Measurements from ENCODE around the gene EFNA5. TPM values are rescaled to one million over a fixed set of nuclear protein-coding genes. Genes with fewer than 3 reads are reported as not detected.
A peak's percentile ranks its signal among the peaks of the same experiment; 100 is the strongest.

Gene EFNA5
- polyA plus RNA-seq, 2 donors: 3.4 to 4.9 TPM

GRCh38 chr5:107557051-107557658, 113.6 kb downstream of the EFNA5 start:
- Histone ChIP-seq H3K4me1 (ENCODE audit: control insufficient read depth in 2 of 2, insufficient read depth in 2 of 2, low read length in 1 of 2) (no peaks in the 10 kb centered on the region), H3K4me3 (ENCODE audit: low read depth in 1 of 2, low read length in 2 of 2) (no peak overlapping the region), H3K27me3 (ENCODE audit: control insufficient read depth in 1 of 2, insufficient read depth in 2 of 2, low read length in 2 of 2) (no peaks in the 10 kb centered on the region), H3K27ac (ENCODE audit: low read depth in 2 of 2, low read length in 1 of 2) (no peak overlapping the region), H3K9me3 (ENCODE audit: control insufficient read depth in 2 of 2, insufficient read depth in 1 of 2, low read depth in 1 of 2, low read length in 1 of 2) (no peaks in the 10 kb centered on the region), H3K36me3 (ENCODE audit: control insufficient read depth in 2 of 2, insufficient read depth in 2 of 2, low read length in 1 of 2) (no peaks in the 10 kb centered on the region)
- WGBS, 2 donors: 41 to 44% methylated on average over 11 of the region's 11 CpGs

- H3K36me3 ChIP-seq (ENCODE audit: control insufficient read depth in 2 of 2, insufficient read depth in 2 of 2, low read length in 1 of 2): no peaks in the 10 kb centered on the region
- no peaks in the 10 kb centered on the region for H3K4me1 ChIP-seq (ENCODE audit: control insufficient read depth in 2 of 2, insufficient read depth in 2 of 2, low read length in 1 of 2)
- H3K27me3 ChIP-seq (ENCODE audit: control insufficient read depth in 1 of 2, insufficient read depth in 2 of 2, low read length in 2 of 2): no peaks in the 10 kb centered on the region
- no peaks in the 10 kb centered on the region for H3K9me3 ChIP-seq (ENCODE audit: control insufficient read depth in 2 of 2, insufficient read depth in 1 of 2, low read depth in 1 of 2, low read length in 1 of 2)
- 97% methylated on average over 7 of the region's 7 CpGs for whole genome bisulfite sequencing, 2 donors
- no peak overlapping the region for H3K4me3 ChIP-seq (ENCODE audit: low read depth in 1 of 2, low read length in 2 of 2)
- H3K27ac ChIP-seq (ENCODE audit: low read depth in 2 of 2, low read length in 1 of 2): no peak overlapping the region
These were observed 114.2 kb downstream of the EFNA5 start for GRCh38 chr5:107556575-107556974.

- 88 to 91% methylated on average over 4 of the region's 4 CpGs for WGBS, 2 donors
- no peaks in the 10 kb centered on the region for H3K36me3 ChIP-seq (ENCODE audit: control insufficient read depth in 2 of 2, insufficient read depth in 2 of 2, low read length in 1 of 2)
- no peak overlapping the region for H3K27ac ChIP-seq (ENCODE audit: low read depth in 2 of 2, low read length in 1 of 2)
- H3K4me1 ChIP-seq (ENCODE audit: control insufficient read depth in 2 of 2, insufficient read depth in 2 of 2, low read length in 1 of 2): no peaks in the 10 kb centered on the region
- H3K9me3 ChIP-seq (ENCODE audit: control insufficient read depth in 2 of 2, insufficient read depth in 1 of 2, low read depth in 1 of 2, low read length in 1 of 2): no peaks in the 10 kb centered on the region
- no peak overlapping the region for H3K4me3 ChIP-seq (ENCODE audit: low read depth in 1 of 2, low read length in 2 of 2)
- H3K27me3 ChIP-seq (ENCODE audit: control insufficient read depth in 1 of 2, insufficient read depth in 2 of 2, low read length in 2 of 2): no peaks in the 10 kb centered on the region
These were observed 115.2 kb downstream of the EFNA5 start for GRCh38 chr5:107555425-107556090.

- no peak overlapping the region for H3K27ac ChIP-seq (ENCODE audit: low read depth in 2 of 2, low read length in 1 of 2)
- 81 to 86% methylated on average over 7 of the region's 7 CpGs for WGBS, 2 donors
- no peaks in the 10 kb centered on the region for H3K4me1 ChIP-seq (ENCODE audit: control insufficient read depth in 2 of 2, insufficient read depth in 2 of 2, low read length in 1 of 2)
- H3K9me3 ChIP-seq (ENCODE audit: control insufficient read depth in 2 of 2, insufficient read depth in 1 of 2, low read depth in 1 of 2, low read length in 1 of 2): no peaks in the 10 kb centered on the region
- H3K27me3 ChIP-seq (ENCODE audit: control insufficient read depth in 1 of 2, insufficient read depth in 2 of 2, low read length in 2 of 2): no peaks in the 10 kb centered on the region
- no peaks in the 10 kb centered on the region for H3K36me3 ChIP-seq (ENCODE audit: control insufficient read depth in 2 of 2, insufficient read depth in 2 of 2, low read length in 1 of 2)
- H3K4me3 ChIP-seq (ENCODE audit: low read depth in 1 of 2, low read length in 2 of 2): no peak overlapping the region
These were observed 115.8 kb downstream of the EFNA5 start for GRCh38 chr5:107554776-107555424.

GRCh38 chr5:107553117-107553555, 117.6 kb downstream of the EFNA5 start:
- H3K4me1 ChIP-seq (ENCODE audit: control insufficient read depth in 2 of 2, insufficient read depth in 2 of 2, low read length in 1 of 2): peaks cover 0 to 3% of the 10 kb centered on the region in 2 donors
- H3K27me3 ChIP-seq (ENCODE audit: control insufficient read depth in 1 of 2, insufficient read depth in 2 of 2, low read length in 2 of 2): no peaks in the 10 kb centered on the region
- H3K36me3 ChIP-seq (ENCODE audit: control insufficient read depth in 2 of 2, insufficient read depth in 2 of 2, low read length in 1 of 2): no peaks in the 10 kb centered on the region
- no peaks in the 10 kb centered on the region for H3K9me3 ChIP-seq (ENCODE audit: control insufficient read depth in 2 of 2, insufficient read depth in 1 of 2, low read depth in 1 of 2, low read length in 1 of 2)
- 81 to 85% methylated on average over 7 of the region's 7 CpGs for WGBS, 2 donors
- no peak overlapping the region for H3K4me3 ChIP-seq (ENCODE audit: low read depth in 1 of 2, low read length in 2 of 2)
- no peak overlapping the region for H3K27ac ChIP-seq (ENCODE audit: low read depth in 2 of 2, low read length in 1 of 2)

GRCh38 chr5:107551088-107551487, 119.6 kb downstream of the EFNA5 start:
- Histone ChIP-seq H3K27ac (ENCODE audit: low read depth in 2 of 2, low read length in 1 of 2) (no peak overlapping the region), H3K9me3 (ENCODE audit: control insufficient read depth in 2 of 2, insufficient read depth in 1 of 2, low read depth in 1 of 2, low read length in 1 of 2) (no peaks in the 10 kb centered on the region), H3K4me3 (ENCODE audit: low read depth in 1 of 2, low read length in 2 of 2) (no peak overlapping the region), H3K36me3 (ENCODE audit: control insufficient read depth in 2 of 2, insufficient read depth in 2 of 2, low read length in 1 of 2) (no peaks in the 10 kb centered on the region), H3K4me1 (ENCODE audit: control insufficient read depth in 2 of 2, insufficient read depth in 2 of 2, low read length in 1 of 2) (peaks cover 0 to 3% of the 10 kb centered on the region in 2 donors), H3K27me3 (ENCODE audit: control insufficient read depth in 1 of 2, insufficient read depth in 2 of 2, low read length in 2 of 2) (no peaks in the 10 kb centered on the region)
- 76 to 80% methylated on average over 3 of the region's 3 CpGs for WGBS, 2 donors

GRCh38 chr5:107549567-107549966, 121.2 kb downstream of the EFNA5 start:
- WGBS, 2 donors: 92 to 95% methylated on average over 2 of the region's 2 CpGs
- Histone ChIP-seq H3K27me3 (ENCODE audit: control insufficient read depth in 1 of 2, insufficient read depth in 2 of 2, low read length in 2 of 2) (no peaks in the 10 kb centered on the region), H3K27ac (ENCODE audit: low read depth in 2 of 2, low read length in 1 of 2) (no peak overlapping the region), H3K36me3 (ENCODE audit: control insufficient read depth in 2 of 2, insufficient read depth in 2 of 2, low read length in 1 of 2) (no peaks in the 10 kb centered on the region), H3K4me3 (ENCODE audit: low read depth in 1 of 2, low read length in 2 of 2) (no peak overlapping the region), H3K4me1 (ENCODE audit: control insufficient read depth in 2 of 2, insufficient read depth in 2 of 2, low read length in 1 of 2) (peaks cover 0 to 3% of the 10 kb centered on the region in 2 donors), H3K9me3 (ENCODE audit: control insufficient read depth in 2 of 2, insufficient read depth in 1 of 2, low read depth in 1 of 2, low read length in 1 of 2) (no peaks in the 10 kb centered on the region)

- 77 to 79% methylated on average over 4 of the region's 4 CpGs for WGBS, 2 donors
These were observed 122.3 kb downstream of the EFNA5 start for GRCh38 chr5:107548477-107548876.

GRCh38 chr5:107546719-107547118, 124.0 kb downstream of the EFNA5 start:
- Histone ChIP-seq H3K9me3 (ENCODE audit: control insufficient read depth in 2 of 2, insufficient read depth in 1 of 2, low read depth in 1 of 2, low read length in 1 of 2) (no peaks in the 10 kb centered on the region), H3K36me3 (ENCODE audit: control insufficient read depth in 2 of 2, insufficient read depth in 2 of 2, low read length in 1 of 2) (no peaks in the 10 kb centered on the region), H3K4me3 (ENCODE audit: low read depth in 1 of 2, low read length in 2 of 2) (no peak overlapping the region), H3K27ac (ENCODE audit: low read depth in 2 of 2, low read length in 1 of 2) (no peak overlapping the region), H3K27me3 (ENCODE audit: control insufficient read depth in 1 of 2, insufficient read depth in 2 of 2, low read length in 2 of 2) (no peaks in the 10 kb centered on the region), H3K4me1 (ENCODE audit: control insufficient read depth in 2 of 2, insufficient read depth in 2 of 2, low read length in 1 of 2) (peaks cover 0 to 3% of the 10 kb centered on the region in 2 donors)
- 78 to 90% methylated on average over 1 of the region's 1 CpG for WGBS, 2 donors

More at GRCh38 chr5:107548477-107548876, 122.3 kb downstream of the EFNA5 start:
- Histone ChIP-seq H3K9me3 (ENCODE audit: control insufficient read depth in 2 of 2, insufficient read depth in 1 of 2, low read depth in 1 of 2, low read length in 1 of 2) (no peaks in the 10 kb centered on the region), H3K27me3 (ENCODE audit: control insufficient read depth in 1 of 2, insufficient read depth in 2 of 2, low read length in 2 of 2) (no peaks in the 10 kb centered on the region), H3K27ac (ENCODE audit: low read depth in 2 of 2, low read length in 1 of 2) (peak overlapping the region; percentile 21 to 27), H3K4me3 (ENCODE audit: low read depth in 1 of 2, low read length in 2 of 2) (no peak overlapping the region), H3K4me1 (ENCODE audit: control insufficient read depth in 2 of 2, insufficient read depth in 2 of 2, low read length in 1 of 2) (peaks cover 0 to 3% of the 10 kb centered on the region in 2 donors), H3K36me3 (ENCODE audit: control insufficient read depth in 2 of 2, insufficient read depth in 2 of 2, low read length in 1 of 2) (no peaks in the 10 kb centered on the region)

Data from esophagus (tissue), 2 donors.